Measurements from ENCODE around the gene DGKD.

Gene DGKD

DNA sequence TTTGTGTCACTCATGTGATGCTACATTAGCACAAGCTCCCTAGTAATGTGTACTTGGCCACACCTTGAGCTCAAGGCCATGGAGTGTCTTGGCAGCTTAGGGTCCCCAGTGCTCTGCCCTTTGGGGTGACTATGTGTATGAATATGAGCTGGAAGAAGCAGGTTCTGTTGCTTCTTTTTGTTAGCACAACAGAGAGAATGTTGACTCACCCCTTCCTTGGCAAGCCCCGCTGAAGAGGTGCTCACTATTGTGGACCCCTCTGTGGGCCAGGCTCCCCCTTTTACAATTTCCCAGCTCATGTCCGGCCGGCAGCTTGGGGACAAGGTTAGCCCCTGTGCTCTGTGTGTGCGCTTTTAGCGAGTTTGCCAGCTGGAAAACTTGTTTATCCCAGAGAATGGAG, 48.1 kb downstream of the DGKD start:
- peaks cover 79% of the 10 kb centered on the region for H3K36me3 ChIP-seq
- no peaks in the 10 kb centered on the region for H3K27me3 ChIP-seq
- H3K4me3 ChIP-seq (ENCODE audit: low read depth in 1 of 2, low read length in 1 of 2), result no peak overlapping the region
- TF ChIP-seq, protein P1, sequence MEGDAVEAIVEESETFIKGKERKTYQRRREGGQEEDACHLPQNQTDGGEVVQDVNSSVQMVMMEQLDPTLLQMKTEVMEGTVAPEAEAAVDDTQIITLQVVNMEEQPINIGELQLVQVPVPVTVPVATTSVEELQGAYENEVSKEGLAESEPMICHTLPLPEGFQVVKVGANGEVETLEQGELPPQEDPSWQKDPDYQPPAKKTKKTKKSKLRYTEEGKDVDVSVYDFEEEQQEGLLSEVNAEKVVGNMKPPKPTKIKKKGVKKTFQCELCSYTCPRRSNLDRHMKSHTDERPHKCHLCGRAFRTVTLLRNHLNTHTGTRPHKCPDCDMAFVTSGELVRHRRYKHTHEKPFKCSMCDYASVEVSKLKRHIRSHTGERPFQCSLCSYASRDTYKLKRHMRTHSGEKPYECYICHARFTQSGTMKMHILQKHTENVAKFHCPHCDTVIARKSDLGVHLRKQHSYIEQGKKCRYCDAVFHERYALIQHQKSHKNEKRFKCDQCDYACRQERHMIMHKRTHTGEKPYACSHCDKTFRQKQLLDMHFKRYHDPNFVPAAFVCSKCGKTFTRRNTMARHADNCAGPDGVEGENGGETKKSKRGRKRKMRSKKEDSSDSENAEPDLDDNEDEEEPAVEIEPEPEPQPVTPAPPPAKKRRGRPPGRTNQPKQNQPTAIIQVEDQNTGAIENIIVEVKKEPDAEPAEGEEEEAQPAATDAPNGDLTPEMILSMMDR (IDR thresholded peaks at IDR 0.05), result no peak
- H3K9me3 ChIP-seq, result no peaks in the 10 kb centered on the region
- no peak overlapping the region for H3K27ac ChIP-seq
- H3K4me1 ChIP-seq (ENCODE audit: control insufficient read depth in 1 of 2, insufficient read depth in 1 of 2, low read depth in 1 of 2, low read length in 1 of 2), result no peaks in the 10 kb centered on the region

DNA sequence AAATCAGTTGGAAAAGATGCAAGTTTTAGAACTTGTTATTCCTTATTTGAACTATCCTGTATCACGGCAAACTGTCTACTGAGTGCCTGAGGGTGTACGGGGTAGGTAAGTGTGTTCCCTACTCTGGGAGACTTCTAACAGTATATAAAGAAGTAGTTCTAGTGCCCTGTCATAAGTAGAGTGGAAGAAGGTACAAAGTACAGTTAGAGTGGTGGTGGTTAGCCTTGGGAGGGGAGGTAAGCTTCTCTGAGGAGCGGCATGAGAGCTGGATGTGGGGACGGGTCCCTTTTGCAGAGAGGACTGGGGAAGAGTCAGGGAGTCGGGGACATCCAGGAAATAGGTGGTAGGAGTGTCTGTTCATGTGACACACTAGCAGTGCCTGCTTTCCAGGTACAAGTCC, 48.5 kb downstream of the DGKD start:
- Histone ChIP-seq H3K4me3 (ENCODE audit: low read depth in 1 of 2, low read length in 1 of 2) (no peak overlapping the region), H3K36me3 (peaks cover 79% of the 10 kb centered on the region), H3K27me3 (no peaks in the 10 kb centered on the region), H3K4me1 (ENCODE audit: control insufficient read depth in 1 of 2, insufficient read depth in 1 of 2, low read depth in 1 of 2, low read length in 1 of 2) (no peaks in the 10 kb centered on the region), H3K9me3 (no peaks in the 10 kb centered on the region), H3K27ac (no peak overlapping the region)
- TF ChIP-seq, protein P1 (IDR thresholded peaks at IDR 0.05), result no peak

DNA sequence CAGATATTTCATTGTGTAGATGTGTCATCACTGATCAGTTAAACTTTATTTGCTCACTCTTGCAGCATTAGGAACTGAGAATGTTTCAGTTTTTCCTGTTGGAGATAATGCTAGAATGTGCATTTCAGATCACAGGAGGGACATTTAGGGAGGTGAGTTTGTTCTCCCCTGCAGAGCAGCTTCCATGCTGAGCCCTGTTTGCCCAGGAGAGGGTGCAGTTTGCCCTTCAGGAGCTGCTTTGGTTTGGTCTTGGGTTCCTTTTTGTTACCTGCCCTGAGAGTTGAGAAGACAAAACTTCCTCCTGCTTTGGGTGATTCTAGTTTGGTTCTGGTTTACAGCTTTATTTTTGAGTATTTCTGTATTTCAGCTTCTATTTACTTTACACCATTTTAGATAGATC, 49.9 kb downstream of the DGKD start:
- Histone ChIP-seq H3K4me3 (ENCODE audit: low read depth in 1 of 2, low read length in 1 of 2) (no peak overlapping the region), H3K9me3 (no peaks in the 10 kb centered on the region)

DNA sequence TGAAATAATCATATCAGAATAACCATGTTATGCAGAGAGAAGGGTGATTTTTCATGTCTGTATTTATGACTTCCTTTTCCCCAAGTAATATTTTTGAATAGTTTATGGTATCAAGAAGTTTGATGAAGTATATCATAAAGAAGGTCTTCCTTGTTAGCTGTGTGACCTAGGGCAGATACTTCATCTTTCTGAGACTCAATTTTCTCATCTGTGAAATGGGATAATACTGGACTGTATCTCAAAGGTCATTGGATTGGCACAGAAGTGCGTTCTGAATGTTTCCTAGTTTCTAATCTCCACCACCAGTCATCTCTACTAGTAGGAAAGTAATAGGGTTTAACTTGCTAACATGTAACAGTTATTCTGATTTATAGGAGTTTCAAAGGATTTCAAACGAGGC, 52.6 kb downstream of the DGKD start:
- Histone ChIP-seq H3K9me3 (no peaks in the 10 kb centered on the region), H3K4me3 (ENCODE audit: low read depth in 1 of 2, low read length in 1 of 2) (no peak overlapping the region), H3K36me3 (peaks cover 56% of the 10 kb centered on the region), H3K27ac (no peak overlapping the region), H3K27me3 (no peaks in the 10 kb centered on the region), H3K4me1 (ENCODE audit: control insufficient read depth in 1 of 2, insufficient read depth in 1 of 2, low read depth in 1 of 2, low read length in 1 of 2) (no peaks in the 10 kb centered on the region)
- TF ChIP-seq, protein P1 (IDR thresholded peaks at IDR 0.05), result no peak

More for the DNA sequence above, 49.9 kb downstream of the DGKD start:
- H3K4me1 ChIP-seq (ENCODE audit: control insufficient read depth in 1 of 2, insufficient read depth in 1 of 2, low read depth in 1 of 2, low read length in 1 of 2), result no peaks in the 10 kb centered on the region
- H3K36me3 ChIP-seq, result peaks cover 80% of the 10 kb centered on the region
- H3K27ac ChIP-seq, result peak overlapping the region; percentile 29
- H3K27me3 ChIP-seq, result no peaks in the 10 kb centered on the region
- TF ChIP-seq, protein P1 (IDR thresholded peaks at IDR 0.05), result no peak

DNA sequence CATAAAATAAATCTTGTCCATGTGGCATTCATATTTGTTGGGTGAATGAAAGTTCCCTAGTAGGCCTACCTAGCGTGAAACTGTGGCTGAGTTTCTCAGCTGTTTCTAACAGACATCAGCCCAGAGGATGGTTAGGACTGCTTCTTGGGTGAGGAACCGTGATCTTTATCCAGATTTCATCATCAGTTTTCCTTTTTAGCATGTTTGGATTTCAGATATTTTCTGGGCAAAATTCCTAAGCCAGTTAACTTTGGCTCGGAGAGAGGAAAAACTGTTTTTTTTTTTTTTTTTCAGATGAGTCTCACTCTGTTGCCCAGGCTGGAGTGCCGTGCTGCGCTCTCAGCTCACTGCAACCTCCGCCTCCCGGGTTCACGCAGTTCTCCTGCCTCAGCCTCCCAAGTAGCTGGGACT, 53.5 kb downstream of the DGKD start:
- Histone ChIP-seq H3K36me3 (peaks cover 47% of the 10 kb centered on the region), H3K9me3 (no peaks in the 10 kb centered on the region), H3K4me1 (ENCODE audit: control insufficient read depth in 1 of 2, insufficient read depth in 1 of 2, low read depth in 1 of 2, low read length in 1 of 2) (no peaks in the 10 kb centered on the region), H3K27me3 (no peaks in the 10 kb centered on the region), H3K4me3 (ENCODE audit: low read depth in 1 of 2, low read length in 1 of 2) (no peak overlapping the region), H3K27ac (no peak overlapping the region)
- TF ChIP-seq, protein P1 (IDR thresholded peaks at IDR 0.05), result no peak
